Neural cell (in vitro differentiated cells): ENCODE measurements around the gene C11orf68. TPM values are rescaled to one million over a fixed set of nuclear protein-coding genes. Genes with fewer than 3 reads are reported as not detected.

ENCODE experiments used
- H2AFZ ChIP-seq: fragments of 200-600, 300-800 bp; sonication (generic), shearing (Covaris generic); 2 replicates; pipeline ENCODE4 v1.6.0; 2014; ENCODE audit warnings: low read depth, mild to moderate bottlenecking, antibody characterized with exemption, low read length, moderate library complexity
- H3F3A ChIP-seq: fragments of 200-600 bp; shearing (Covaris generic); 2 replicates; pipeline ENCODE4 v1.6.1; 2016; ENCODE audit warnings: mild to moderate bottlenecking, moderate library complexity, mixed read lengths, antibody characterized with exemption, low read length; ENCODE audit not compliant: insufficient read depth, poor library complexity, severe bottlenecking
- H3K27ac ChIP-seq: fragments of 200-600, 300-800 bp; sonication (generic), shearing (Covaris generic); 2 replicates; pipeline ENCODE4 v1.5.1; 2014; ENCODE audit warnings: mild to moderate bottlenecking, low read length, moderate library complexity
- H3K27me3 ChIP-seq: fragments of 300-800, 200-600 bp; sonication (generic), shearing (Covaris generic); 2 replicates; pipeline ENCODE4 v1.6.0; 2014; ENCODE audit warnings: mild to moderate bottlenecking, low read depth, low read length, moderate library complexity; ENCODE audit not compliant: insufficient read depth
- H3K36me3 ChIP-seq: fragments of 300-800, 200-600 bp; sonication (generic), shearing (Covaris generic); 2 replicates; pipeline ENCODE4 v1.5.1; 2014; ENCODE audit warnings: mild to moderate bottlenecking, antibody characterized with exemption, low read length, moderate library complexity; ENCODE audit not compliant: insufficient read depth
- H3K4me2 ChIP-seq: fragments of 300-800, 200-600 bp; sonication (generic), shearing (Covaris generic); 2 replicates; pipeline ENCODE4 v1.6.0; 2014; ENCODE audit warnings: mild to moderate bottlenecking, low read length
- H3K4me3 ChIP-seq: fragments of 300-800, 200-600 bp; sonication (generic), shearing (Covaris generic); 2 replicates; pipeline ENCODE4 v1.5.1; 2014; ENCODE audit warnings: mild to moderate bottlenecking, low read length, moderate library complexity
- H3K79me2 ChIP-seq: fragments of 200-600 bp; shearing (Covaris generic); replicated peaks from 2 replicates; pipeline ENCODE4 v1.6.0; 2014; ENCODE audit warnings: mild to moderate bottlenecking, low read length, moderate library complexity; ENCODE audit not compliant: insufficient read depth
- H3K9ac ChIP-seq: fragments of 300-800, 200-600 bp; sonication (generic), shearing (Covaris generic); 2 replicates; pipeline ENCODE4 v1.6.1; 2016; ENCODE audit warnings: mild to moderate bottlenecking, low read length, mixed read lengths
- H3K9me2 ChIP-seq: fragments of 200-600 bp; shearing (Covaris generic); 2 replicates; pipeline ENCODE4 v1.6.1; 2016; ENCODE audit warnings: mild to moderate bottlenecking, low read length, mixed read lengths; ENCODE audit not compliant: insufficient read depth
- H3K9me3 ChIP-seq: fragments of 200-600, 300-800 bp; sonication (generic), shearing (Covaris generic); 2 replicates; pipeline ENCODE4 v1.6.1; 2016; ENCODE audit warnings: mild to moderate bottlenecking, mixed run types, low read length, moderate library complexity, mixed read lengths
- H4K20me1 ChIP-seq: fragments of 200-600 bp; shearing (Covaris generic); 2 replicates; pipeline ENCODE4 v1.6.1; 2016; ENCODE audit warnings: mild to moderate bottlenecking, mixed run types; ENCODE audit not compliant: insufficient read depth
- CTCF ChIP-seq: fragments of 450-650 bp; IDR thresholded peaks from 2 replicates; pipeline ENCODE4 v1.5.1; 2014; ENCODE audit warnings: antibody characterized with exemption, mild to moderate bottlenecking, moderate library complexity; ENCODE audit not compliant: poor library complexity, severe bottlenecking
- EP300 ChIP-seq: fragments of 450-650 bp; conservative IDR thresholded peaks from 2 replicates; pipeline ENCODE4 v1.6.1; 2014; ENCODE audit warnings: antibody characterized with exemption, mild to moderate bottlenecking, moderate library complexity; ENCODE audit not compliant: poor library complexity, severe bottlenecking
- EZH2 ChIP-seq: fragments of 200-600, 300-800 bp; shearing (Covaris generic), sonication (generic); IDR thresholded peaks from 2 replicates; pipeline ENCODE4 v1.6.1; 2014; ENCODE audit warnings: antibody characterized with exemption, low read length, borderline replicate concordance, mild to moderate bottlenecking; ENCODE audit not compliant: insufficient read depth, poor library complexity, severe bottlenecking
- MXI1 ChIP-seq: fragments of 450-650 bp; conservative IDR thresholded peaks from 2 replicates; pipeline ENCODE4 v1.6.1; 2014; ENCODE audit warnings: antibody characterized with exemption, mild to moderate bottlenecking; ENCODE audit not compliant: poor library complexity, severe bottlenecking
- POLR2AphosphoS5 ChIP-seq: IDR thresholded peaks from 2 replicates; pipeline ENCODE4 v1.6.1; 2012
- RAD21 ChIP-seq: fragments of 450-650 bp; conservative IDR thresholded peaks from 2 replicates; pipeline ENCODE4 v1.6.1; 2014; ENCODE audit warnings: antibody characterized with exemption, mild to moderate bottlenecking, moderate library complexity
- REST ChIP-seq: IDR thresholded peaks from 2 replicates; pipeline ENCODE4 v1.6.1; 2012; ENCODE audit warnings: borderline replicate concordance
- SMC3 ChIP-seq: fragments of 450-650 bp; conservative IDR thresholded peaks from 2 replicates; pipeline ENCODE4 v1.6.1; 2014; ENCODE audit warnings: antibody characterized with exemption, mild to moderate bottlenecking, moderate library complexity; ENCODE audit not compliant: poor library complexity
- TAF1 ChIP-seq: IDR thresholded peaks from 2 replicates; pipeline ENCODE4 v1.6.1; 2012; ENCODE audit warnings: low read depth
- polyA plus RNA-seq: library from polyadenylated mRNA; depleted of rRNA; stranded (reverse); fragments of >200 nt; gene quantifications from 2 replicates; pipeline ENCODE4 v1.2.3, GENCODE V29; 2014

C11orf68 gene
- polyA plus RNA-seq, 1 donor from 2014 or later = 13.3 TPM

DNA sequence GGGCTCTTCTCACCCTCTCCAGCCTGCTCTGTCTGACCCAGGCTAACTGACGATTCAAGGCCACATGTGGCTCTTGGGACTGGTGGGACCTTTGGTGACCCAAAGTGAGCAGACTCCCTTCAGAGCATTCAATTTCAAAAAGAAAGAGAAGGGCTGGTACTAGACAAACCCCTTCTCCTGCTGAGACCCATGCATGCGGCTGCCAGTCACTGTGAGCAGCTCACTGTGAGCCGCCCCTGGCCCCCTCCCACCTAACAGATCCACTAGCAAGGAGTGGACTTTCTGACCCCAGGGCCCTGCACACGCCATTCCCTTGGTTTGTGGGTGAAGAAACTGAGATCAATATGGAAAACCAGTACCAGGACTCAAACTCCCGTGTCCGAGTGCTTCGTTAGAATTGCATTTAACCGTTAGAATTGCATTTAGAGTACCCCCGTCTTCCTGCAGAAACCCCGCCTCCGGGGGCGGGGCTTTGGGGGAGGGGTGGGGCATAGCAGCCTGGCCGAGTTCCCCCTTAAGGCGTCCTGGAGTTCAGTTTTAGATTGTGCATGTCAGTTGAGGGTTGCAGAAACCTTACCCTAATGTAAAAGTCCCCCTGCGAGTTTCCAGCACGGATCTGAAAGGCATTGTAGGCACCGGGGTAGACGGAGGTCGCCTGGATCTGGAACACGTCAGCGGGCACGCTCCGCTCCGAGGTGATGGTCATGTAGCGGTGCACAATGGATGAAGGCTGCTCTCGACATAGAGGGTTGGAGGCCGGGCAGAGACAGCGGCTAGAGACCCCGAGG is 51.4 kb downstream of the C11orf68 start:
- Histone ChIP-seq H3K4me3 (no peak overlapping the region), H3K79me2 (no peaks in the 10 kb centered on the region), H3K27me3 (no peaks in the 10 kb centered on the region), H3K27ac (no peak overlapping the region), H3K9me2 (no peaks in the 10 kb centered on the region), H3K4me2 (no peak overlapping the region), H3K9ac (no peak overlapping the region), H3K9me3 (no peaks in the 10 kb centered on the region), H2AFZ (no peak overlapping the region), H4K20me1 (no peaks in the 10 kb centered on the region), H3F3A (no peaks in the 10 kb centered on the region), H3K36me3 (no peaks in the 10 kb centered on the region)
- no peak for TF ChIP-seq REST
- no peak for TF ChIP-seq EP300
- TF ChIP-seq CTCF = no peak
- TF ChIP-seq RAD21 = no peak
- no peak for TF ChIP-seq SMC3
- no peak for TF ChIP-seq EZH2
- no peak for TF ChIP-seq TAF1
- no peak for TF ChIP-seq MXI1
- TF ChIP-seq POLR2AphosphoS5 = no peak

Other genes with a start within 250 kb of the C11orf68 start
- 102 and 109 TPM in 2 replicates for gene KAT5, start 206.8 kb downstream of the C11orf68 start, polyA plus RNA-seq
- gene RNASEH2C, start 198.3 kb downstream of the C11orf68 start, polyA plus RNA-seq = 38.4 and 43.8 TPM in 2 replicates
- gene AP5B1, start 138.1 kb downstream of the C11orf68 start, polyA plus RNA-seq = 0.52 and 1.3 TPM in 2 replicates
- gene OVOL1, start 132.0 kb downstream of the C11orf68 start, polyA plus RNA-seq = not detected in 2 replicates
- gene SNX32, start 85.1 kb downstream of the C11orf68 start, polyA plus RNA-seq = 12.6 and 16.0 TPM in 2 replicates
- gene CFL1, start 60.9 kb downstream of the C11orf68 start, polyA plus RNA-seq = 1,633 and 1,984 TPM in 2 replicates
- 183 and 211 TPM in 2 replicates for gene MUS81, start 58.6 kb downstream of the C11orf68 start, polyA plus RNA-seq
- gene EFEMP2, start 46.3 kb downstream of the C11orf68 start, polyA plus RNA-seq = 0.50 and 0.67 TPM in 2 replicates
- not detected in 2 replicates for gene CTSW, start 39.2 kb downstream of the C11orf68 start, polyA plus RNA-seq
- gene FIBP, start 30.6 kb downstream of the C11orf68 start, polyA plus RNA-seq = 248 and 284 TPM in 2 replicates
- gene CCDC85B, start 28.4 kb downstream of the C11orf68 start, polyA plus RNA-seq = 28.5 TPM in 2 replicates
- 0.68 TPM in 1 of 2 replicates, not detected in the other for gene FOSL1, start 18.7 kb downstream of the C11orf68 start, polyA plus RNA-seq
- 242 and 259 TPM in 2 replicates for gene DRAP1, start 364 bp upstream of the C11orf68 start, polyA plus RNA-seq
- 0.34 and 0.53 TPM in 2 replicates for gene TSGA10IP, start 26.4 kb upstream of the C11orf68 start, polyA plus RNA-seq
- gene SART1, start 42.7 kb upstream of the C11orf68 start, polyA plus RNA-seq = 34.9 and 38.4 TPM in 2 replicates
- 34.9 and 35.4 TPM in 2 replicates for gene EIF1AD, start 83.1 kb upstream of the C11orf68 start, polyA plus RNA-seq
- gene BANF1, start 83.4 kb upstream of the C11orf68 start, polyA plus RNA-seq = 41.6 and 60.0 TPM in 2 replicates
- gene CST6, start 92.9 kb upstream of the C11orf68 start, polyA plus RNA-seq = not detected in 2 replicates
- gene CATSPER1, start 107.4 kb upstream of the C11orf68 start, polyA plus RNA-seq = not detected in 2 replicates
- gene GAL3ST3, start 130.1 kb upstream of the C11orf68 start, polyA plus RNA-seq = 16.7 and 17.2 TPM in 2 replicates
- 121 and 145 TPM in 2 replicates for gene SF3B2, start 133.3 kb upstream of the C11orf68 start, polyA plus RNA-seq
- 12.1 and 14.4 TPM in 2 replicates for gene PACS1, start 151.2 kb upstream of the C11orf68 start, polyA plus RNA-seq